ENCODE data around the gene MALAT1.

- TF ChIP-seq, protein P1, sequence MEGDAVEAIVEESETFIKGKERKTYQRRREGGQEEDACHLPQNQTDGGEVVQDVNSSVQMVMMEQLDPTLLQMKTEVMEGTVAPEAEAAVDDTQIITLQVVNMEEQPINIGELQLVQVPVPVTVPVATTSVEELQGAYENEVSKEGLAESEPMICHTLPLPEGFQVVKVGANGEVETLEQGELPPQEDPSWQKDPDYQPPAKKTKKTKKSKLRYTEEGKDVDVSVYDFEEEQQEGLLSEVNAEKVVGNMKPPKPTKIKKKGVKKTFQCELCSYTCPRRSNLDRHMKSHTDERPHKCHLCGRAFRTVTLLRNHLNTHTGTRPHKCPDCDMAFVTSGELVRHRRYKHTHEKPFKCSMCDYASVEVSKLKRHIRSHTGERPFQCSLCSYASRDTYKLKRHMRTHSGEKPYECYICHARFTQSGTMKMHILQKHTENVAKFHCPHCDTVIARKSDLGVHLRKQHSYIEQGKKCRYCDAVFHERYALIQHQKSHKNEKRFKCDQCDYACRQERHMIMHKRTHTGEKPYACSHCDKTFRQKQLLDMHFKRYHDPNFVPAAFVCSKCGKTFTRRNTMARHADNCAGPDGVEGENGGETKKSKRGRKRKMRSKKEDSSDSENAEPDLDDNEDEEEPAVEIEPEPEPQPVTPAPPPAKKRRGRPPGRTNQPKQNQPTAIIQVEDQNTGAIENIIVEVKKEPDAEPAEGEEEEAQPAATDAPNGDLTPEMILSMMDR (IDR thresholded peaks at IDR 0.05) = no peak
- no peak for TF ChIP-seq EZH2 (IDR thresholded peaks at IDR 0.05)
- TF ChIP-seq EZH2phosphoT487 (IDR thresholded peaks at IDR 0.05) = no peak
Measured at GRCh38 chr11:65537620-65538231, 38.9 kb downstream of the MALAT1 start.

All from neural progenitor cell (in vitro differentiated cells).